Raji (cell line): ENCODE results near the gene GTF2H2C.

Source experiments
- POLR2A ChIP-seq: IDR thresholded peaks from 2 replicates; pipeline ENCODE4 v1.6.1; 2011; ENCODE audit warnings: low read depth, low read length, control low read depth; ENCODE audit not compliant: insufficient read depth

Gene GTF2H2C

GRCh38 chr5:69559908-69560330, at the start of gene GTF2H2C:
TSS of gene GTF2H2C (plus strand) at chr5:69560191. CDS start at chr5:69565133, 4,942 bp downstream.
- TF ChIP-seq POLR2A, result peak; percentile 55

GRCh38 chr5:69510694-69511093, 49.3 kb upstream of the GTF2H2C start:
- no peak for TF ChIP-seq POLR2A

- TF ChIP-seq POLR2A, result no peak
Measured at GRCh38 chr5:69512740-69513260, 47.2 kb upstream of the GTF2H2C start.

- TF ChIP-seq POLR2A, result no peak
Measured at GRCh38 chr5:69516769-69517168, 43.2 kb upstream of the GTF2H2C start.

GRCh38 chr5:69517763-69518212, 42.2 kb upstream of the GTF2H2C start:
- TF ChIP-seq POLR2A, result no peak

- TF ChIP-seq POLR2A, result no peak
Measured at GRCh38 chr5:69519285-69519684, 40.7 kb upstream of the GTF2H2C start.

- no peak for TF ChIP-seq POLR2A
Measured at GRCh38 chr5:69522035-69522434, 38.0 kb upstream of the GTF2H2C start.

- TF ChIP-seq POLR2A, result no peak
Measured at GRCh38 chr5:69525490-69525889, 34.5 kb upstream of the GTF2H2C start.

GRCh38 chr5:69526660-69527059, 33.3 kb upstream of the GTF2H2C start:
- TF ChIP-seq POLR2A, result no peak

GRCh38 chr5:69527128-69527770, 32.7 kb upstream of the GTF2H2C start:
- TF ChIP-seq POLR2A, result no peak

- TF ChIP-seq POLR2A, result no peak
Measured at GRCh38 chr5:69528035-69528434, 32.0 kb upstream of the GTF2H2C start.

- TF ChIP-seq POLR2A, result no peak
Measured at GRCh38 chr5:69528609-69529008, 31.4 kb upstream of the GTF2H2C start.

- no peak for TF ChIP-seq POLR2A
Measured at GRCh38 chr5:69530561-69531405, 29.2 kb upstream of the GTF2H2C start.

GRCh38 chr5:69531406-69531801, 28.6 kb upstream of the GTF2H2C start:
- no peak for TF ChIP-seq POLR2A
